Measurements from ENCODE around the gene ANKRD60.

DNA sequence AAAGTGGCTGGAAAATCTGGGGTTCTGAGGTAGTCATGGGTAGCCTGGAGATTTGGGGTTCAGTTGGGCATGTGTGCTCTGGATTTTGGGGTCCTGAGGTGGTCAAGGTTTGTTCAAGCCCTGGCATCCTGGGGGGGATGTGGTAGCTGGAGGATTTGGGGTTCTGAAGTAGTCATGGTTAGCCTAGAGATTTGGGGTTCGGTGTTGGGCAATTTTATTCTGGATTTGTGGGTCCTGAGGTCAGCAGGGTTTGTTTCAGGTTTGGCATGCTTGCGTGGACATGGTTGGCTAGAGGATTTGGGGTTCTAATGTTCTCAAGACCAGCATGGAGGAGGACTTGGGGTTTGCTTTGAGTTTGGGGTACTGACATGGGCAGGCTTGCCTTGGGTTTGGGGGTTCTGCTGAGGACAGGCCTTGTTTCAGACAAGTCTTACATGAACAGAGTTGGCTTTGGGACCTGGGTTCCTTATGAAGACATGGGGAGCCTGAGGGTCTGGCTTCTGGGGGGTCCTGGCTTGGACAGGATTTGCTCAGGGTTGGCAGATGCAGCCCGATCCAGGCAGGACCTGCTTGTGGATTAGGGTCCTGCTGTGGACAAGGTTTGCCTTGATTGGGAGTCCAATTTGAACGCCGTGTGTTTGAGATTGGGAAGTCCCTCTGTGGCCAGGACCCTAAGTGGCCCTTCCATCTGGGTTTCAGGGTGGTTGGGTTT lies 906 bp downstream of the ANKRD60 start:
- TF ChIP-seq, protein P1, sequence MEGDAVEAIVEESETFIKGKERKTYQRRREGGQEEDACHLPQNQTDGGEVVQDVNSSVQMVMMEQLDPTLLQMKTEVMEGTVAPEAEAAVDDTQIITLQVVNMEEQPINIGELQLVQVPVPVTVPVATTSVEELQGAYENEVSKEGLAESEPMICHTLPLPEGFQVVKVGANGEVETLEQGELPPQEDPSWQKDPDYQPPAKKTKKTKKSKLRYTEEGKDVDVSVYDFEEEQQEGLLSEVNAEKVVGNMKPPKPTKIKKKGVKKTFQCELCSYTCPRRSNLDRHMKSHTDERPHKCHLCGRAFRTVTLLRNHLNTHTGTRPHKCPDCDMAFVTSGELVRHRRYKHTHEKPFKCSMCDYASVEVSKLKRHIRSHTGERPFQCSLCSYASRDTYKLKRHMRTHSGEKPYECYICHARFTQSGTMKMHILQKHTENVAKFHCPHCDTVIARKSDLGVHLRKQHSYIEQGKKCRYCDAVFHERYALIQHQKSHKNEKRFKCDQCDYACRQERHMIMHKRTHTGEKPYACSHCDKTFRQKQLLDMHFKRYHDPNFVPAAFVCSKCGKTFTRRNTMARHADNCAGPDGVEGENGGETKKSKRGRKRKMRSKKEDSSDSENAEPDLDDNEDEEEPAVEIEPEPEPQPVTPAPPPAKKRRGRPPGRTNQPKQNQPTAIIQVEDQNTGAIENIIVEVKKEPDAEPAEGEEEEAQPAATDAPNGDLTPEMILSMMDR (IDR thresholded peaks at IDR 0.05; ENCODE audit: poor library complexity), result no peak
- no peak for TF ChIP-seq EZH2 (IDR thresholded peaks at IDR 0.05; ENCODE audit: borderline replicate concordance)
